CD4-positive, alpha-beta T cell (primary cell): Measurements from ENCODE around the gene FXYD6. TPM values are rescaled to one million over a fixed set of nuclear protein-coding genes. Genes with fewer than 3 reads are reported as not detected.

ENCODE experiments used
- ATAC-seq: fragments of 200-7000 bp; cut with Tn5 transposase; one replicate; pipeline ENCODE4 v1.10.0; 2022; ENCODE audit warnings: mild to moderate bottlenecking; ENCODE audit not compliant: poor library complexity
- CTCF ChIA-PET: fragments of 350-600 bp; sonication (Branson Sonifier 250); formaldehyde crosslinking; loops from one replicate; lab custom pipeline; 2021; ENCODE audit warnings: antibody characterized with exemption, inconsistent platforms; lab: Charles Lee
- POLR2A ChIA-PET: fragments of 350-600 bp; sonication (Branson Sonifier 250); formaldehyde crosslinking; loops from one replicate; lab custom pipeline; 2021; ENCODE audit warnings: antibody characterized with exemption, inconsistent platforms; lab: Charles Lee
- DNase-seq, 14 experiments: peaks; one replicate each; pipeline ENCODE4 v3.0.0-alpha.2; 2013 to 2020; ENCODE audit warnings: mixed read lengths in 2 of 14
- H3K27ac ChIP-seq, 2 donors: one replicate each; pipeline versions ENCODE4 v1.5.1 to v1.7.0; 2013; ENCODE audit warnings: low read length in 2 of 2, low read depth in 1 of 2, mild to moderate bottlenecking in 1 of 2
- H3K27me3 ChIP-seq, 2 experiments: 1 replicate in 1 of 2; 2 replicates in 1 of 2; pipeline versions ENCODE4 v1.6.1 to v1.7.0; 2013; ENCODE audit warnings: low read length in 2 of 2, control low read depth in 1 of 2, mild to moderate bottlenecking in 1 of 2, moderate library complexity in 1 of 2; ENCODE audit not compliant: insufficient read depth in 2 of 2, control insufficient read depth in 1 of 2
- H3K36me3 ChIP-seq: one replicate; pipeline ENCODE4 v1.6.1; 2013; ENCODE audit warnings: low read length, control low read depth; ENCODE audit not compliant: insufficient read depth
- H3K4me1 ChIP-seq: one replicate; pipeline ENCODE4 v1.6.1; 2013; ENCODE audit warnings: low read length, control low read depth; ENCODE audit not compliant: insufficient read depth
- H3K4me3 ChIP-seq: one replicate; pipeline ENCODE4 v1.5.1; 2013; ENCODE audit warnings: mild to moderate bottlenecking, low read length, moderate library complexity
- H3K9me3 ChIP-seq, 2 experiments: 1 replicate in 1 of 2; 2 replicates in 1 of 2; pipeline versions ENCODE4 v1.6.1 to v1.7.0; 2013; ENCODE audit warnings: low read length in 2 of 2, mild to moderate bottlenecking in 2 of 2, control low read depth in 1 of 2, moderate library complexity in 1 of 2; ENCODE audit not compliant: control insufficient read depth in 1 of 2, insufficient read depth in 1 of 2
- H3K27ac Mint-ChIP-seq: one replicate; pipeline ENCODE4 v1.8.0; 2020; ENCODE audit warnings: mixed read lengths
- H3K27me3 Mint-ChIP-seq: one replicate; pipeline ENCODE4 v1.8.0; 2021; ENCODE audit warnings: mixed read lengths
- H3K36me3 Mint-ChIP-seq: one replicate; pipeline ENCODE4 v1.8.0; 2021; ENCODE audit warnings: low read depth, mixed read lengths
- H3K4me1 Mint-ChIP-seq: one replicate; pipeline ENCODE4 v1.8.0; 2021; ENCODE audit warnings: low read depth, mixed read lengths
- H3K4me3 Mint-ChIP-seq: one replicate; pipeline ENCODE4 v1.8.0; 2020; ENCODE audit warnings: mild to moderate bottlenecking, mixed read lengths
- H3K9me3 Mint-ChIP-seq: one replicate; pipeline ENCODE4 v1.8.0; 2020; ENCODE audit warnings: mixed read lengths
- CTCF ChIP-seq: fragments of 200-600 bp; IDR thresholded peaks from one replicate; pipeline ENCODE4 v1.8.0; 2022; ENCODE audit warnings: antibody characterized with exemption, mild to moderate bottlenecking
- intact Hi-C, 2 experiments: fragments of 100-400 bp; cut with DNase I in 1 of 2; cut with micrococcal nuclease in 1 of 2; formaldehyde crosslinking; loops; one replicate each; pipeline versions ENCODE4 v1.15.1 to v1.9.0; 2023 to 2025; cut with DNase I, micrococcal nuclease
- total RNA-seq, 174 experiments: library from RNA in 2 of 174; stranded (reverse) in 2 of 174; gene quantifications; one replicate each; pipeline ENCODE4 v1.2.3 and lab custom pipeline; 2021 to 2026

The FXYD6 gene
- total RNA-seq, 2 experiments from 2014 or later, result not detected

- ChIA-PET CTCF (no interaction called here), POLR2A (no interaction called here)
- Mint-ChIP-seq H3K27ac (no peak overlapping the region), H3K4me3 (no peak overlapping the region), H3K36me3 (no peaks in the 10 kb centered on the region), H3K9me3 (no peaks in the 10 kb centered on the region), H3K27me3 (no peaks in the 10 kb centered on the region), H3K4me1 (peaks cover 19% of the 10 kb centered on the region)
- ATAC-seq (no peak), DNase-seq (no peak)
- Histone ChIP-seq H3K36me3 (no peaks in the 10 kb centered on the region), H3K4me3 (no peak overlapping the region), H3K27ac (no peak overlapping the region), H3K9me3 (no peaks in the 10 kb centered on the region), H3K4me1 (peaks cover 7% of the 10 kb centered on the region), H3K27me3 (no peaks in the 10 kb centered on the region)
- intact Hi-C loops, result no loop called here
- TF ChIP-seq CTCF, result no peak
Measured at GRCh38 chr11:117924631-117925170, 48.2 kb upstream of the FXYD6 start.

GRCh38 chr11:117923773-117924172, 47.3 kb upstream of the FXYD6 start:
- no peak for TF ChIP-seq CTCF
- Histone ChIP-seq H3K36me3 (no peaks in the 10 kb centered on the region), H3K9me3 (no peaks in the 10 kb centered on the region), H3K4me1 (no peaks in the 10 kb centered on the region), H3K27ac (no peak overlapping the region), H3K4me3 (no peak overlapping the region), H3K27me3 (no peaks in the 10 kb centered on the region)
- H3K27ac Mint-ChIP-seq, result no peak overlapping the region
- intact Hi-C loops, result no loop called here
- ChIA-PET POLR2A (no interaction called here), CTCF (interaction anchor here (1.2 to 1.6 kb wide), 2 partner anchors 23 to 128 kb away, joined by 5 to 8 read pairs; no protein-coding TSS in a partner anchor)
- H3K4me1 Mint-ChIP-seq, result peaks cover 9% of the 10 kb centered on the region
- no peaks in the 10 kb centered on the region for H3K36me3 Mint-ChIP-seq
- H3K9me3 Mint-ChIP-seq, result no peaks in the 10 kb centered on the region
- no peak for ATAC-seq
- H3K27me3 Mint-ChIP-seq, result no peaks in the 10 kb centered on the region
- DNase-seq, result no peak
- H3K4me3 Mint-ChIP-seq, result no peak overlapping the region

GRCh38 chr11:117923275-117923674, 46.8 kb upstream of the FXYD6 start:
- intact Hi-C loops, result no loop called here
- ChIA-PET CTCF (interaction anchor here (1.2 to 1.6 kb wide), 2 partner anchors 23 to 129 kb away, joined by 5 to 8 read pairs; no protein-coding TSS in a partner anchor), POLR2A (no interaction called here)
- Mint-ChIP-seq H3K9me3 (no peaks in the 10 kb centered on the region), H3K36me3 (no peaks in the 10 kb centered on the region), H3K4me3 (no peak overlapping the region), H3K27me3 (no peaks in the 10 kb centered on the region), H3K4me1 (peaks cover 4% of the 10 kb centered on the region), H3K27ac (no peak overlapping the region)
- no peak for DNase-seq
- no peaks in the 10 kb centered on the region for H3K9me3 ChIP-seq
- H3K4me3 ChIP-seq, result no peak overlapping the region
- H3K4me1 ChIP-seq, result no peaks in the 10 kb centered on the region
- H3K27me3 ChIP-seq, result no peaks in the 10 kb centered on the region
- no peak for ATAC-seq
- TF ChIP-seq CTCF, result no peak
- H3K36me3 ChIP-seq, result no peaks in the 10 kb centered on the region
- no peak overlapping the region for H3K27ac ChIP-seq
